Neural progenitor cell (in vitro differentiated cells): ENCODE measurements around the gene PAPOLB.

ENCODE experiments used
- EZH2phosphoT487 ChIP-seq: fragments of 200-600 bp; sonication (generic); IDR thresholded peaks from 2 replicates; pipeline ENCODE4 v1.6.1; 2017; ENCODE audit warnings: antibody characterized with exemption
- TF ChIP-seq, protein P1 (sequence below): fragments of 200-600 bp; sonication (generic); IDR thresholded peaks from 2 replicates; pipeline ENCODE4 v1.5.1; 2017; ENCODE audit warnings: antibody characterized with exemption, mild to moderate bottlenecking

DNA sequence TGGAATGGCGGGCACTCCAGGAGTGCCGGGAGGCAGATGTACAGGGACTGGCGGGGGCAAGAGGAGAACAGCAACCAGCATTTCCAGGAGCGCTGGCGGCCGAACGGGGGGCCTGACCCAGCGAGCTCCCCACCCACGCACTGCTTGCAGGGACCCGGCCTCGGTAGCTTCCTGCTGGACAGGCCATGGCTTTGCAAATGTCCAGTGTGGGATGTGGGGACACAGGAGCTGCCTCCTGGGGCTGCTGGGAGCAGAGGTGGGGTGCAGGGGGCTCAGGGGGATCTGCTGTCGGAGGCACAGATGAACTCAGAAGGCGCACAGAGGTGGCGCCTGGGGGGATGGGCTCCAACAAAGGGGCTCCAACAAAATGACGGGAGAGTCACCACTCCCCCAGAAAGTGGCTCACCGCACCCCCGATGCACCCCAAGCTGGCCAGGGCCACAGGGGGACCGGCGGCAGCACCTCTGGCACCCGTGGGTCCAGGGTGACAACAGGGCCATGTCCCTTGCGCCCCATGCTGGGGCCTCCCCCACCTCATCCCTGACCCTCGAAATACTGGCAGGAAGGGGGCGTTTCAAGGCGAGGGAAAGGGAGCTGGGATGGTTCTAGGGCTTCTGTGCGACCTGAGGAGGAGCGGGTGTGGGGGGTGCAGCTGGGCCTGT, 45.3 kb downstream of the PAPOLB start:
- TF ChIP-seq, protein P1, sequence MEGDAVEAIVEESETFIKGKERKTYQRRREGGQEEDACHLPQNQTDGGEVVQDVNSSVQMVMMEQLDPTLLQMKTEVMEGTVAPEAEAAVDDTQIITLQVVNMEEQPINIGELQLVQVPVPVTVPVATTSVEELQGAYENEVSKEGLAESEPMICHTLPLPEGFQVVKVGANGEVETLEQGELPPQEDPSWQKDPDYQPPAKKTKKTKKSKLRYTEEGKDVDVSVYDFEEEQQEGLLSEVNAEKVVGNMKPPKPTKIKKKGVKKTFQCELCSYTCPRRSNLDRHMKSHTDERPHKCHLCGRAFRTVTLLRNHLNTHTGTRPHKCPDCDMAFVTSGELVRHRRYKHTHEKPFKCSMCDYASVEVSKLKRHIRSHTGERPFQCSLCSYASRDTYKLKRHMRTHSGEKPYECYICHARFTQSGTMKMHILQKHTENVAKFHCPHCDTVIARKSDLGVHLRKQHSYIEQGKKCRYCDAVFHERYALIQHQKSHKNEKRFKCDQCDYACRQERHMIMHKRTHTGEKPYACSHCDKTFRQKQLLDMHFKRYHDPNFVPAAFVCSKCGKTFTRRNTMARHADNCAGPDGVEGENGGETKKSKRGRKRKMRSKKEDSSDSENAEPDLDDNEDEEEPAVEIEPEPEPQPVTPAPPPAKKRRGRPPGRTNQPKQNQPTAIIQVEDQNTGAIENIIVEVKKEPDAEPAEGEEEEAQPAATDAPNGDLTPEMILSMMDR, result no peak
- TF ChIP-seq EZH2phosphoT487, result no peak
